HG03066 (cell line): ENCODE measurements around the gene PHTF2.
"Not testable (repeated sequence)": the region's sequence is repeated elsewhere in the genome, so short reads cannot be mapped to it uniquely, and the experiment has no call there.

ENCODE experiments used
- ATAC-seq: cut with Tn5 transposase; IDR thresholded peaks from one replicate; pipeline ENCODE4 v1.9.1; 2021; ENCODE audit warnings: low read depth; ENCODE audit not compliant: unreplicated experiment

PHTF2 gene

DNA sequence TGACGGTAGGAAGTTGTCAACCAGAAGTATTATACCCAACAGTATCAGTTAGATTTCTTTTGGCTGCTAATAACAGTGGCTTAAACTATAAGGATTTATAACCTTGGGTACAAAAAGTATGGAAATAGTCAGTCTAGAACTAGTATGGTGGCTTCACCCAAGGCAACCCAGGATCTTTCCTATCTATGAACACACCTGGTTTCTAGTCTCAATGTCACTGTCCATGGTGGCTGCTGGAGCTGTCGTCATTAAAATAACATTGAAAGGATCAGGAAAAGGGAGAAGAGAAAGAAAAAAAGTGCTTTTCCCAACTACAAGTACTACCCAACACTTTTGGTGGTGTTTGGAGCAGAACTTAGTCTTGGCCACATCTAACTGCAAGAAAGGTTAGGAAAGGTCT lies 27.7 kb downstream of the PHTF2 start:
- no peak for ATAC-seq

GRCh38 chr7:77827999-77828398 lies 29.4 kb downstream of the PHTF2 start:
- ATAC-seq = no peak

DNA sequence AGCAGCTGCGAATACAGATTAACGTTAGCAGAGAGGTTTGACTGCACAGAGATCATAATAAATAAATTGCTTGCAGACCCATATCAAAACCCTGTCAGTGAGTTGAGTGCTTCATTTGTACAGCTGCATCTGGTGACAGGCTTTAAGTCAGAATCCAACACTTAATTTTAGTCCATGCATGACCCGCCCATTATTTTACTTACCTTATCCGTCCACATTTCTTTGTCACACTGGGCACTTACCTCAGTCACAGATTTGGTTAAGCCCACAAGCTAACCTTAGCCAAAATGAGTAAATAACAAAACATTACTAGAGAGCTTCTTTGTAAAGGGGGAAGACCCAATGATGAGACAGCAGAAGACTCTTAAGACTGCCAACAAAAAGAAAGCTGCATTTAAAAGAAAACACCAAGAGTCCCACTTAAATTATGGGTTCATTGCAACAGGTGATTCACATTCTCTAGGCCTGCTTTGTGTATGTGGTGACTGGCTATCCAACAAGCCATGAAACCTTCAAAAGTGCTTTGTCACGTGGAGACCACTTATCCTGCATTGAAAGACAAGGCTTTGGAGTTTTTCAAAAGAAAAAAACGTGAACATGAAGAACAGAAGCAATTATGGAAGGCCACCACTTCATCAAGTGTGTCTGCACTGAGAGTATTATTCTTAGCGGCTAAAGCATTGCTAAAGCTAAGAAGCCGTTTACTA lies 32.2 kb downstream of the PHTF2 start:
- ATAC-seq = no peak

DNA sequence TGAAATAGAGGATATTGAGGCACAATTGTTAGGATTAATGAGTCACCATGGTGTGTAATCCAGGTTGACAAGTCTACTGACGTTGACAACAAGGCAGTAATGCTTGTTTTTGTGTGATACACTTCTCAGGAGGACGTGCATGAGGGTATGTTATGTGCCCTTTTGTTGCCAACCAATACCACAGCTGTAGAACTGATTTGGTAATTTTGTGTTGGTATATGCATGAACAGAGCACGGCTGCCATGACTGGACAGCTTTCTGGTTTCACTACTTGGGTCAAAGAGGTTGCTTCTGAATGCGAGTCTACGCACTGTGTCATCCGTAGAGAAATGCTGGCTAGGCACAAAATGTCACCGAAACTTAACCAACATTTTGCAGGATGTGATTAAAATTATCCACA lies 32.9 kb downstream of the PHTF2 start:
- ATAC-seq = no peak

- no peak for ATAC-seq
Measured at GRCh38 chr7:77831953-77832352, 33.4 kb downstream of the PHTF2 start.

DNA sequence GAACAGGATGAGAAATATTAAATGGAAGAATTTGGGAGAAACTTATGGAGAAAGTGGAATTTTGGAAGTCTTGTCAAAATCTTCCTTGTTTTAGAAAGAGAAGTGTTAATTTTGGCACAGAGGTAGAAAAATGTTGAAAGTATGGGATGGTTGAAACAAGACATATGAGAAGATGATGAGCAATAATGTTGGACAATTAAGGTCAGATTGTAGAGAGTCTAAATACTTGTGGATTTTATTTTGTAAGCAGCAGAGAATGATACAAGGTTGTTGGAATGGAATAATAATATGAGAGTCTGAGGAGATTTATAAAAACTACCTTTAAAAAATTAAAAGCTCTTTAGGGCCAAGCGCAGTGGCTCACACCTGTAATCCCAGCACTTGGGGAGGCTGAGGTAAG lies 34.6 kb downstream of the PHTF2 start:
- ATAC-seq = no peak

DNA sequence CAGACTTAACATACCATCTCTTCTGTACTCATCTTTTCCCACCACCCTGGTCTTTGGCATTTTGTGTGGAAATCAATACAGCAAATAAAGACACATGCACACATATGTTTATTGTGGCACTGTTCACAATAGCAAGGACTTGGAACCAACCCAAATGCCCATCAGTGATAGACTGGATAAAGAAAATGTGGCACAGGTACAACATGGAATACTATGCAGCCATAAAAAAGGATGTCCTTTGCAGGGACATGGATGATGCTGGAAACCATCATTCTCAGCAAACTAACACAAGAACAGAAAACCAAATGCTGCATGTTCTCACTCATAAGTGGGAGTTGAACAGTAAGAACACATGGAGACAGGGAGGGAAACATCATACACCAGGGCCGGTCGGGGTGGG lies 37.9 kb downstream of the PHTF2 start:
- not testable (repeated sequence) for ATAC-seq

- no peak for ATAC-seq
Measured at GRCh38 chr7:77837275-77837674, 38.7 kb downstream of the PHTF2 start.

GRCh38 chr7:77837966-77838365 lies 39.4 kb downstream of the PHTF2 start:
- ATAC-seq = no peak

DNA sequence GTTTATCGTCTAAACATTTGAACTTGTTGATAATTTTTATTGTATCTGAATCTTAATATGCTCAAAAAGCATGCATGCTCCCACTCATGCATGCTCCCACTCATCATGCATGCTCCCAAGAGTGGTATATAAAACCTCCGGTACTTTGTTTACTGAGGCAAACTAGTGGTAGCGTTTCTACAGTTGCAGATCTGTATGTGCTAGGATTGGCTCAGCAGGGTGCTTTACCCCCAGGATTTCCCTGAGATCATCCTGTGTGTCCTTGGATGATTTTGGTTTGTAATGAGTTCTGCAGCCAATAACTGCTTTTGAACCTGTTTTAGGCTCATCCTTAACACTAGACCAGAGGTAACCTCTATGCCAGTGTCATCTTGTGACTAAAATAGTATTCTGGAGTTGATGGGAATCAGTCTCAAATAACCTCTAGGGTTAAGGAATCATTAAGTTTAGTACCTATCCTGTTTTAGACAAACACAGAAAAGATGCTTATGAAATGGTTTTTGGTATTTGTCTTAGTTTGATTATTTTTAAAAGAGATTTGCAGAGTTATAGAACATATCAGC lies 40.4 kb downstream of the PHTF2 start:
- ATAC-seq = no peak

DNA sequence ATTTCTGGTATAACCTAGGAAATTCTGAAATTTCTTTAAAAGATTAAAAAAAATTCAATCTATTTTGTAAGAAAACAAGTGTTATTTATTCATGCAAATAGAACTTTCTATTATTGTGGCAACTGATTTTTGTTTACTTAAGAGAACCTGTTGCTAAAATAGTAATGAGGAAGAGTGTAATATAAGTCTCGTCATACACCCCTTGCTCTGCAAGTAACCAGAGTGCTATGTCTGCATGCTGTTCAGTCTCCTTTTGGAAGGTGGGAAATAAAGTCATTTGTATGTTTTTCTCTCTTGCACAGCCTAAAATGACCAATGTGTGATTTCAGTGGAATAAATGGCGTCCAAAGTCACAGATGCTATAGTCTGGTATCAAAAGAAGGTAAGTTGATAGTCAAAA lies 41.3 kb downstream of the PHTF2 start:
- no peak for ATAC-seq

- no peak for ATAC-seq
Measured at GRCh38 chr7:77843194-77843593, 44.6 kb downstream of the PHTF2 start.

DNA sequence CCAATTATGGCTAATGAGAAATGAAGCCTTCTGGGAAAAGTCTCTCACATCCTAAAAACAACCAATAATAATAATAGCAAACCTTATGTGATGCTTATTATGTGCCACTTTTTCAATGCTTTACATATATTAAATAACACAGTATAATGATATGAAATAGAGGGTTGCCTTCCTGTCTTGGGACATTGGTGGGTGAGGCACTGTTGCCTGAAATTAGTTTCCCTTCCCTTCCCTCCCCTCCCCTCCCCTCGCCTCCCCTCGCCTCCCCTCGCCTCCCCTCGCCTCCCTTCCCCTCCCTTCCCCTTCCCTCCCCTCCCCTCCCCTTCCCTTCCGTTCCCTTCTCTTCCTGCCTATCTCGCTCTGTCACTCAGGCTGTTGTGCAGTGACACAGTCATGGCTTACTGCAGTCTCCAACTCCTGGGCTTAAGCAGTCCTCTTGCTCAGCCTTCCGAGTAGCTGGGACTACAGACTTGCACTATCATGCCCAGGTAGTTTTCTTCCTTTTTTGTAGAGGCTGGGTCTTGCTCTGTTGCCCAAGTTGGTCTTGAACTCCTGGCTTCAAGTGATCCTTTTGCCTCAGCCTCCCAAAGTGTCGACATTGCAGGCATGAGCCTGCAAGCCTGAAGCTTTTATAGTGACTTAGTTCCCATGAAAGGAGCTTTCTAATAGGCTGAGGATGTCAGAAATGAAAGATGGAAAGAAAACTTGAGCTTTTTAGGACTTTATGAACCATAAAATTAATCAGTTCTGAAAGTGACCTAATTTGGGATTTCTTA lies 47.9 kb downstream of the PHTF2 start:
- no peak for ATAC-seq

DNA sequence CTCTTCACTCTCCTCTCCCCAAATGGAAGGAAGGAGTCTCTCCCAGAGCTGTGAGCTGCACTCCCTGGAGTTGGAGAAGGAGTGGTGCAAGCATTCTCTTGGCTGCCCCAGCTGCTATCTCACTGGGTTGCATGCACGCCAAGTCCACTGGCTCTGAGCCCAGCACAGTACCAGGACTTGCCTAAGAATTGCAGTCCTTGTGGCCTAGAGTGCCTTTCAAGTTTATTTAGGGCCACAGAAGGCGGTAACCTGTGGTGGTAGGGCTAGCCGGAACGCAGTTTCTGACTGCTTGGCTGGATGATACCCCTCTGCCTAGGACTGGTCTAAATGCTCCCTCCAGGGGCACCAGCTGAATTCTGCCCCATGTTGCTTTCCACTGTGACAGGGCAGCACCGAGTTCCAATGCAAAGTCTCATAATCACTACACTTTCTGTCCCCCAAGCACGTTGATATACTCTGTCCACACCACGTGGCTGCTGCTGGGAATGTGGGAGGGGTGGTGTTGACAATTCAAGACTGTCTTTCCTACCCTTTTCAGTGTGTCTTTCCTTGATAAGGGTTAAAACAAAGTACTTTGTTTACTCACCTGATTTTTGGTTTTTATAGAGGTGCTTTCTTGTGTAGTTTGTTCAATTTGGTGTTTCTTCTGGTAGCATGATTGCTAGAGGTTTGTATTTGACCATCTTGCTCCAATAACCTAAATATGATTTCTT lies 57.0 kb downstream of the PHTF2 start:
- ATAC-seq = no peak

GRCh38 chr7:77858278-77858677 lies 59.7 kb downstream of the PHTF2 start:
- no peak for ATAC-seq

DNA sequence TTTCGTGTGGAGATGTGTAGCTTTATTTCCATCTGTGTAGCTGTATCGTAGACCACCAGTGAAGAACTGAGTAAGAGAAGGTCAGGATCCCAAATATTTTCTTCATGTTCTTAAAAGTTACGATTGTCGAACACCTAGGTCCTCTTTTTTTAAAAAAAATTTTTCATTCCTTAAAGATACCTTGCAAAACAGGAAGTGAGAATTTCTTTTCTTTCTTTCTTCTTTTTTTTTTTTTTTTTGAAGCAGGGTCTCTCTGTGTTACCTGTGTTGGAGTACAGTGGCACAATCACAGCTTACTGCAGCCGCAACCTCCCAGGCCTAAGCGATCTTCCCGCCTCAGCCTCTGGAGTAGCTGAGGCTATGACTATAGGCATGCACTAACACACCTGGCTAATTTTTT lies 60.8 kb downstream of the PHTF2 start:
- no peak for ATAC-seq

GRCh38 chr7:77862691-77863090 lies 64.1 kb downstream of the PHTF2 start:
- no peak for ATAC-seq

GRCh38 chr7:77863860-77864259 lies 65.3 kb downstream of the PHTF2 start:
- no peak for ATAC-seq

DNA sequence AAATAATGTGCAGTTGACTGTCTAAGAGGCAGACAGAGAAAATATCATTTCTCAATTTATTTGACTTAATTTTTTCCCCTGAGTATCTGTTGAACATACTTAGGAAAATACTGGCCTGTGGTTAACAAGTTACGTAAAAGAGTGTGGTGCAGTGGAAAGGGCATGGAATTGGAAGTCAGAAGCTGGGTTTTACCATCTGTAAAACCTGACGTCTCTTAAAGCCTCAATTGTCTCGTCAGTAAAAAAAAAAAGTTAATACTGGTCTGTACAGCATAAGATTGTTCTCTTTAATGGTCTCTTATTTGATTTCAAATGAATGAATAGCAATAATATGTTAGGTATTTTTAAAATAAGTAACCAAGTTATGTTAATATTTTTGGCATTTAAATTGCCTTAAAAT lies 67.8 kb downstream of the PHTF2 start:
- no peak for ATAC-seq

GRCh38 chr7:77866786-77867536 lies 68.4 kb downstream of the PHTF2 start:
- ATAC-seq = no peak

- ATAC-seq = no peak
Measured at GRCh38 chr7:77867537-77867865, 68.9 kb downstream of the PHTF2 start.
